ENCODE measurements around the gene GADL1. TPM values are rescaled to one million over a fixed set of nuclear protein-coding genes. Genes with fewer than 3 reads are reported as not detected.

The GADL1 gene
- total RNA-seq, 1 experiment from 2014 or later, result 0.09 TPM

DNA sequence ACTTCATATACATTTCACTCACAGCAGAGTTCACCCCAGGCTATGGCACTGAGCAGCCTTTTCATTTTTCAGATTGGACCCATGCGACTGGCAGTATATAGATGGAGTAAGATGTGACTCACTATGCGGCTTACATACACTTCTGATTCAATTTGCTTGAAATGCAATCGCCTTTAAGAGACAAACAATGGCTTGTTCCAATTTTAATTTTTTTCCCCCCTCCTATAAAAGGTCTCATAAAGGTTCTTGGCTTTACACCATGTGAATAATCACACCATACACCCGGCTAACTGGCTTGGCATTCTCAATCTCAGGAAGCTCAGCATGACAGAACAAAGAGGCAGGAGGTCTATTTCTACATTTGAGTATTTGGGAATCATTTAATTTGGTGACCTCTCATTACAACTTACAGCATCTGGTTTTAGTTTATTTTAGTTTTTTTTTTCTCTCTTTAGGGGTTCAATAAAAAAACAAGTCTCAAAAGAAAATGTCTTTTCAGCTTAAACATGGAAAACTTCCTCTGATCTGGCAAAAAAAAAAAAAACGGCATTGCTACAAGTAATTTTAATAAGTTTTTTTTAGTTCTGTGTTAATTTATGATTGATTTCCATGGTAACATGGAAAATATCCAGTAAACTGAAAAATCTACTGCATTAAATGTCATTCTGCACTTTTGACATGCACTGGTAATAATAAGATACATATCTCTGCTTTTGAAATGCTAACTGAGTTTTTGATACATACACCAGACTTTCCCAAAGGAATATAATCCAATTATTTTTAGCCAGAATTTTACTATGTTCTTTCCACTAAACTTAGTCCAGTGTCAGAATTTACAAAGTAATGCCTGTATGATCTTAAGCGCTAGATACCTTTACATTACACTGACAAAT lies 38.8 kb downstream of the GADL1 start:
- no peak overlapping the region for H4K8ac ChIP-seq (replicated peaks; ENCODE audit: insufficient read length, low read depth, low read length)
- no peak overlapping the region for H3K9ac ChIP-seq (ENCODE audit: extremely low read depth, insufficient read length, low read length)
- Mint-ChIP-seq H3K9me3 (no peaks in the 10 kb centered on the region), H3K4me3 (no peak overlapping the region), H3K27ac (no peak overlapping the region), H3K27me3 (ENCODE audit: low read depth) (no peaks in the 10 kb centered on the region), H3K4me1 (no peaks in the 10 kb centered on the region), H3K36me3 (ENCODE audit: insufficient read depth in 1 of 3, low read depth in 3 of 3) (no peaks in the 10 kb centered on the region)
- H2AFZ ChIP-seq (ENCODE audit: low read length), result no peak overlapping the region
- H2BK15ac ChIP-seq (ENCODE audit: low read depth, low read length), result no peak overlapping the region
- H3K27me3 ChIP-seq (ENCODE audit: insufficient read depth, low read length), result no peaks in the 10 kb centered on the region
- H3K4me1 ChIP-seq (ENCODE audit: insufficient read depth, low read length), result no peaks in the 10 kb centered on the region
- H4K5ac ChIP-seq (ENCODE audit: insufficient read length, low read depth, low read length), result no peak overlapping the region
- TF ChIP-seq, protein P1, sequence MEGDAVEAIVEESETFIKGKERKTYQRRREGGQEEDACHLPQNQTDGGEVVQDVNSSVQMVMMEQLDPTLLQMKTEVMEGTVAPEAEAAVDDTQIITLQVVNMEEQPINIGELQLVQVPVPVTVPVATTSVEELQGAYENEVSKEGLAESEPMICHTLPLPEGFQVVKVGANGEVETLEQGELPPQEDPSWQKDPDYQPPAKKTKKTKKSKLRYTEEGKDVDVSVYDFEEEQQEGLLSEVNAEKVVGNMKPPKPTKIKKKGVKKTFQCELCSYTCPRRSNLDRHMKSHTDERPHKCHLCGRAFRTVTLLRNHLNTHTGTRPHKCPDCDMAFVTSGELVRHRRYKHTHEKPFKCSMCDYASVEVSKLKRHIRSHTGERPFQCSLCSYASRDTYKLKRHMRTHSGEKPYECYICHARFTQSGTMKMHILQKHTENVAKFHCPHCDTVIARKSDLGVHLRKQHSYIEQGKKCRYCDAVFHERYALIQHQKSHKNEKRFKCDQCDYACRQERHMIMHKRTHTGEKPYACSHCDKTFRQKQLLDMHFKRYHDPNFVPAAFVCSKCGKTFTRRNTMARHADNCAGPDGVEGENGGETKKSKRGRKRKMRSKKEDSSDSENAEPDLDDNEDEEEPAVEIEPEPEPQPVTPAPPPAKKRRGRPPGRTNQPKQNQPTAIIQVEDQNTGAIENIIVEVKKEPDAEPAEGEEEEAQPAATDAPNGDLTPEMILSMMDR (conservative IDR thresholded peaks at IDR 0.05), result no peak
- no peaks in the 10 kb centered on the region for H3K23me2 ChIP-seq (ENCODE audit: insufficient read length, low read depth, low read length, poor library complexity, severe bottlenecking)
- H3K27ac ChIP-seq (ENCODE audit: insufficient read length, low read depth, low read length), result no peak overlapping the region
- H3K56ac ChIP-seq (ENCODE audit: insufficient read length, low read depth, low read length), result no peak overlapping the region
- no peak overlapping the region for H3K23ac ChIP-seq (ENCODE audit: insufficient read length, low read depth, low read length)
- H4K20me1 ChIP-seq (ENCODE audit: control insufficient read depth, insufficient read depth, insufficient read length), result no peaks in the 10 kb centered on the region
- no peak overlapping the region for H3K14ac ChIP-seq (ENCODE audit: insufficient read depth, low read length)
- H3K79me1 ChIP-seq (ENCODE audit: insufficient read depth, low read depth, low read length, poor library complexity, severe bottlenecking), result no peaks in the 10 kb centered on the region
- DNase-seq, result no peak
- no peak overlapping the region for H3T11ph ChIP-seq (ENCODE audit: low read length)
- no peak overlapping the region for H2BK20ac ChIP-seq (ENCODE audit: low read depth, low read length, poor library complexity, severe bottlenecking)
- no peak overlapping the region for H2BK120ac ChIP-seq (ENCODE audit: low read depth, low read length, poor library complexity, severe bottlenecking)
- H2BK12ac ChIP-seq (ENCODE audit: insufficient read length, low read depth, low read length), result no peak overlapping the region
- H3K4ac ChIP-seq (ENCODE audit: low read depth, low read length), result no peak overlapping the region
- no peak overlapping the region for H2BK5ac ChIP-seq (ENCODE audit: insufficient read length, low read length)
- no peak overlapping the region for H4K91ac ChIP-seq (ENCODE audit: insufficient read length, low read depth, low read length)
- H3K18ac ChIP-seq (ENCODE audit: insufficient read length, low read depth, low read length), result no peak overlapping the region
- H3K4me2 ChIP-seq (ENCODE audit: insufficient read depth, insufficient read length, low read length), result no peak overlapping the region
- no peak overlapping the region for H2AK5ac ChIP-seq (ENCODE audit: insufficient read length, low read length)
- no CpG with 5 or more reads among the region's 6 CpGs for WGBS (ENCODE audit: extremely low coverage, insufficient read length, low lambda C conversion rate)
- H3K9me3 ChIP-seq (ENCODE audit: control insufficient read depth, low read depth, low read length), result no peaks in the 10 kb centered on the region
- no peaks in the 10 kb centered on the region for H3K79me2 ChIP-seq (ENCODE audit: insufficient read depth, low read length)

All from H9 (cell line).